GM18505 (cell line): ENCODE measurements around the gene VEGFB.

Experiments used
- ATAC-seq: cut with Tn5 transposase; IDR thresholded peaks from one replicate; pipeline ENCODE4 v1.9.1; 2021; ENCODE audit not compliant: unreplicated experiment
- POLR2A ChIP-seq: IDR thresholded peaks from 4 replicates; pipeline ENCODE4 v1.6.1; 2011; ENCODE audit warnings: borderline replicate concordance; ENCODE audit not compliant: insufficient read depth, insufficient read length; ENCODE audit errors: extremely low read depth

Gene VEGFB

GRCh38 chr11:64250415-64251015 is 16.1 kb downstream of the VEGFB start:
- TF ChIP-seq POLR2A = no peak
- ATAC-seq = no peak

- TF ChIP-seq POLR2A = peak; percentile 46
- ATAC-seq = peak; percentile 38
Measured at GRCh38 chr11:64251016-64251752, 16.8 kb downstream of the VEGFB start, which contains the start of gene PLCB3. TSS of gene PLCB3 (plus strand) at chr11:64251530. CDS start at chr11:64251650, 120 bp downstream.

DNA sequence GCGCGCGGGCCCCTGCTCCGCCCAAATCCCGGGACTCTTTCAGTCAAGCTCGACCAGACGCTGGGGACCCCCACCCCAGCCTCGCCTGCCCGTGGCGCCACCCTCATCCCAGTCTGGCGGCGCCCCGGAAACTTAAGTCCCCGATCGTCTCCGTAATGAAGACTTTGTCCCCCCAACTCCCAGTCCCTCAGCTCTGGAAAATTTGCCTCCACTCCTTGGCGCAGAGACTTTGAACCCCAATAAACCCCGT is 17.3 kb downstream of the VEGFB start:
- no peak for TF ChIP-seq POLR2A
- peak; percentile 11 for ATAC-seq

- no peak for TF ChIP-seq POLR2A
- ATAC-seq = no peak
Measured at GRCh38 chr11:64252003-64252872, 17.9 kb downstream of the VEGFB start.

GRCh38 chr11:64253043-64253442 is 18.7 kb downstream of the VEGFB start:
- TF ChIP-seq POLR2A = no peak
- ATAC-seq = no peak

GRCh38 chr11:64253481-64253880 is 19.1 kb downstream of the VEGFB start:
- ATAC-seq = no peak
- TF ChIP-seq POLR2A = no peak

GRCh38 chr11:64254326-64254725 is 19.9 kb downstream of the VEGFB start:
- ATAC-seq = no peak
- TF ChIP-seq POLR2A = no peak

DNA sequence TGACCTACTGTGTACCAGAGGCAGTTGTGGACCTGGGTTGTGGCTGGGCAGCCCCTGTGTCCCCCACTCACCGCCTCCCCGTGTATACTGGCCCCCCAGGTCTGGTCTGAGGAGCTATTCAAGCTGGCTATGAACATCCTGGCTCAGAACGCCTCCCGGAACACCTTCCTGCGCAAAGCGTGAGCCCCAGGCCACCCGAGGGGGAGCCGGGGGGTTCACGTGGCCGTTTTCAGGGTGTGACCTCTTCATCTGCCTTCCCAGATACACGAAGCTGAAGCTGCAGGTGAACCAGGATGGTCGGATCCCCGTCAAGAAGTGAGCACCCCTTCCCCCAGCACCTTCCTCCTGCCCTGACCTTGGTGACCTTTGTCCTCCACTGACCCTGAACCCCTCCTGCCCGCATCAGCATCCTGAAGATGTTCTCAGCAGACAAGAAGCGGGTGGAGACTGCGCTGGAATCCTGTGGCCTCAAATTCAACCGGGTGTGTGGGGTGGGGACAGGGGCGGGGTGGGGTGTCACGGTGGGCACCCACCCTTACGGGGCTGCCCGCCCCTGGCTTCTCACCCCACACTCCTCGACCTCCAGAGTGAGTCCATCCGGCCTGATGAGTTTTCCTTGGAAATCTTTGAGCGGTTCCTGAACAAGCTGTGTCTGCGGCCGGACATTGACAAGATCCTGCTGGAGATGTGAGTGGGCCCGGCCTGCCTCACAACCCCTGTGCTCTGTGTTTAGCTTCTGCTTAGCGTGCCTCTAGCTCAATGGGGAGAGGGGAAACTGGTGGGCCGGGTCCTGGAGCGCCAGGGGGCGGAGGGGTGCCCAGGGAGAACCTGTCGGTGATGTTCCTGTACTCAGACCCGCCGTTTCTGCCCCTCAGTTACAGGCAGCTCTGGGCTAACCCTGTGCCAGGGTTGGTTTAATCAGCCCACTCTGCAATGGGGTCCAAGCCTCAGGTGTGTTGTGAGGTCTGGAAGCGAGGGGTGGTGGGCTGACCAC is 21.0 kb downstream of the VEGFB start:
- ATAC-seq = no peak
- TF ChIP-seq POLR2A = no peak

GRCh38 chr11:64256300-64256699 is 21.9 kb downstream of the VEGFB start:
- ATAC-seq = no peak
- TF ChIP-seq POLR2A = no peak

- ATAC-seq = no peak
- TF ChIP-seq POLR2A = no peak
Measured at GRCh38 chr11:64258356-64258755, 24.0 kb downstream of the VEGFB start.

DNA sequence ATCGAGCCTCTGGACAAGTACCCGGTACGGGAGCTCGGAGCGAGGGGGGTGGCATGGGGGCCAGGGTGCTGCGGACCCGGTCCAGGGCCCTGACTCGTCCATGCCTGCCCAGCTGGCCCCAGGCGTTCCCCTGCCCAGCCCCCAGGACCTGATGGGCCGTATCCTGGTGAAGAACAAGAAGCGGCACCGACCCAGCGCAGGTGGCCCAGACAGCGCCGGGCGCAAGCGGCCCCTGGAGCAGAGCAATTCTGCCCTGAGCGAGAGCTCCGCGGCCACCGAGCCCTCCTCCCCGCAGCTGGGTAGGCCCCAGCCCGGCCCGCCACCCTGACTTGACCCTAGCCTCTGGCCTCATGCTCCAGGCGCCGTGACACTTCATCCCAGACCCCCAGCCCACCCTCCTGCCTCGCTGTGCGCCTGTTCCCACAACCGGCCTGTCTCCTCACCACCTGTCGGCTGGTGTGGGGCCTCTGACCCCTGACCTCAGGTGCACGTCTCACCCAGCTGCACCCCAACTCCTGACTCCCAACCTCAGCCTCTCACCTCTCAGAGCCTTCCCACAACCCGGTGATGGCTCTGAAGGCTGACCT is 24.7 kb downstream of the VEGFB start:
- ATAC-seq = no peak
- TF ChIP-seq POLR2A = no peak

DNA sequence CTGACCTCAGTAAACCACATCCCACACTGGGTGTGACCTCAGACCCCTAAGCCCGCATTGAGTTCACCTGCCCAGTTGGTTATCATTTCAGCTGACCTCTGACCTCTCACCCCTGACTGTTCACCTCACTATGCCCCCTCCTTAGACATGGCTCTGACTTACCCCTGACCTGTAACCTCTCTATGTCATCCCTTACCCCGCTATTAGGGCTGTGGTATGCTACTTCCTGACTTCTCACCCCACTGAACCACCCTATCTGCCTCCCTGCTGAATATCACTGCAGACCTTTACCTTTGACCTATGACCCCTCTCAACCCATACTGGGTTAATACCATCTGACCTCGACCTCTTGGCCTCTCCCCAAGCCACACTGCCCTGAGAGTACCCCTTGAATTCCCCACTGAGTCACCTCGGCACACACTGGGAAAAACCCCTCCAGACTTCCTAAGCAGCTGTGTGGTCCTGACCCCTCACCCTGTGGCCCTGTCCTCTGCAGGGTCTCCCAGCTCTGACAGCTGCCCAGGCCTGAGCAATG is 25.2 kb downstream of the VEGFB start:
- no peak for ATAC-seq
- no peak for TF ChIP-seq POLR2A
